Midbrain (tissue), 1 donor: ENCODE data around the gene HS1BP3.

Experiments
- DNase-seq: peaks from one replicate; lab custom pipeline; 2025; lab: John Stamatoyannopoulos, UW

HS1BP3 gene

GRCh38 chr2:20650877-20651730, at the start of gene HS1BP3:
TSS of gene HS1BP3 (minus strand) at chr2:20651098. CDS start at chr2:20651063, 35 bp downstream.
- peak; percentile 92 for DNase-seq

- DNase-seq, result no peak
These were observed 48.2 kb upstream of the HS1BP3 start for GRCh38 chr2:20698916-20699613.

- no peak for DNase-seq
These were observed 46.5 kb upstream of the HS1BP3 start for GRCh38 chr2:20697322-20697934.

GRCh38 chr2:20696366-20696765, 45.5 kb upstream of the HS1BP3 start:
- DNase-seq, result no peak

- DNase-seq, result no peak
These were observed 42.4 kb upstream of the HS1BP3 start for GRCh38 chr2:20693317-20693716.

GRCh38 chr2:20692081-20692480, 41.2 kb upstream of the HS1BP3 start:
- DNase-seq, result no peak

- DNase-seq, result no peak
These were observed 40.3 kb upstream of the HS1BP3 start for GRCh38 chr2:20691076-20691734.

GRCh38 chr2:20689428-20690264, 38.7 kb upstream of the HS1BP3 start:
- no peak for DNase-seq

GRCh38 chr2:20687260-20687832, 36.4 kb upstream of the HS1BP3 start:
- no peak for DNase-seq

- no peak for DNase-seq
These were observed 33.7 kb upstream of the HS1BP3 start for GRCh38 chr2:20684581-20685063.

GRCh38 chr2:20682167-20682920, 31.4 kb upstream of the HS1BP3 start:
- DNase-seq, result no peak

- no peak for DNase-seq
These were observed 30.0 kb upstream of the HS1BP3 start for GRCh38 chr2:20680744-20681375.

GRCh38 chr2:20678780-20679179, 27.9 kb upstream of the HS1BP3 start:
- no peak for DNase-seq

- no peak for DNase-seq
These were observed 27.1 kb upstream of the HS1BP3 start for GRCh38 chr2:20678086-20678395.

GRCh38 chr2:20677301-20678085, 26.6 kb upstream of the HS1BP3 start:
- DNase-seq, result no peak

- no peak for DNase-seq
These were observed 25.7 kb upstream of the HS1BP3 start for GRCh38 chr2:20676353-20677215.

GRCh38 chr2:20675701-20676352, 24.9 kb upstream of the HS1BP3 start:
- no peak for DNase-seq
